ENCODE results near the gene CNTNAP5.

The CNTNAP5 gene

DNA sequence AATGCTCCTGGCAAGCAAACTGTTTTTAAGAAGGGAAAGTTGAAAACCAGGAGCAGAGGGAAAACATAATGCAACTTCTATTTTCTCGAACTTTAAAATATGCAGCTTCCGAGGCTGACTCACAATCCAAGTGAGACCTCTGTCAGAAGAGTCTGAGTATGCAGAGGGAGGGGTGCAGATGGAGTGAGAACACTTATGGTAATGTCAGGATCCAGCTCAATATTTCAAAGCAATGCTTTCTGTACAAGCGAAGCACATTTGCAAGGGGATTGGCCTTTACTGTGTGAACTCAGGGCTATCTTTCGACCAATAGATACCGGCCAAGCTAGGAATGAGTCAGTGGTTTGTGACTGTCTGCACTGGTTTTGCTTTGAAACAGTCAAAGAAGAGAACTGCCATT lies 242.7 kb downstream of the CNTNAP5 start:
- DNase-seq (ENCODE audit: low spot score): peak; percentile 16

DNA sequence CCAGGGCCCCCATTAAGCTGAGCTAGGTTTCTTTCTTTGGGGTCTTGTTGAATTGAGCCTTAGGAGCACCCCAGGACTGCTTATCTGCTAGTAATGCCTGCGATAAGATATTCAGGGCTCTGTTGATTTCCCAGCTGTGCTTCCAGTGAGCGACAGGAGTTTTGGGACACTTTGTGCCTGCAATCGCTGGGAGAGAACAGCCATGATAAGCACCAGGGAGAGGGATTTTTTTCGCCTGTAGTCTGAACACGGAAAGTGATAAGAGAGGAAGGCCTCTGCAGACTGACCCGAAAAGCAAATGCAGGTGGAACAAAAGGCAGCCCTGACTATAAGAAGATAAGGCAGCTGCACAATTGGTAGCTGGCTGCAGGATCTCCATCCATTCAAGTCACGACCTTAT lies 244.3 kb downstream of the CNTNAP5 start:
- no peak for DNase-seq (ENCODE audit: low spot score)

DNA sequence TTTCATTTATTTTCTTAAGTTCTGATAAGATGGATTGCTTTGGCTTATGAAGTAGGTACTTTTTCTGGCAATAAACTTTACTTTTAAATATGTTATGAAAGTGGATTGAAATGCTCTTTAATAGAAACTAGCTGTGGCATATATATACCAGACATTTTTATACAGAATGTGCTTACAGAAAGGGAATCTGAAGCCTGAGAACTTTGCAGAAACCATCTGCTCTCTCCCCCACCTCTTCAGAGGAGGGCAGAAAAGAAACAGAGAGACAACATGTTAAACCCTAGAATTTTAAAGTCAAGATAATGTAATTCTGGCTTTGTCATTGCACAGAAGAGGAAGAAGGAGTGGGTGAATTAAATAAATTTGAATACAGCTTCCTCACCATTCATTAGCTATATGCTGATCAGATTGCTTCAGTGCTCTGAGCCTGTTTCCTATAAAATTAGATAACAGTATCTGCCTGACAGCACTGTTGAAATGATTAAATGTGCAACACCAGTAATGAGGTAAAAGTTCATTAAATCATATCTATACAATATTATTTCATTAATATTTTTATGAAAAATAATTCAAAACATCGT lies 247.3 kb downstream of the CNTNAP5 start:
- DNase-seq (ENCODE audit: low spot score): no peak

DNA sequence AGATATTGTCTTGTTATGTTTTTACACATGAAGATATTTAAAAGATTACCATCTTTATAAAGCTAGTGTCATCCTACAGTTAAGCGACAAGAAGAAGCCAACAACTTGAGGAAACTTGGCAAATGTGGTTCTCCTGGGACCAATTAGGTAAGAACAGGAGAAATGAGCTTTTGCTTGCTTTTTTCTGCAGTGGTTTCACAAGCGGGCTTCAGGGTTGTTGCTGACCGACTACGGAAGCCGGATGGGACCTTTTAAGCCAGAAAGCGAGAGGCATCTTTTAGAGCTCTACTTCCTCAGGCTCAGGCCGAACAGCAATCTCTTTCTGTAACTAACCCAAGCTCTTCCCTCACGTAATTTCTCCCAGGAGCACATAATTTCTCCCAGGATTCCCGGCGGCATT lies 256.5 kb downstream of the CNTNAP5 start:
- DNase-seq (ENCODE audit: low spot score): no peak

DNA sequence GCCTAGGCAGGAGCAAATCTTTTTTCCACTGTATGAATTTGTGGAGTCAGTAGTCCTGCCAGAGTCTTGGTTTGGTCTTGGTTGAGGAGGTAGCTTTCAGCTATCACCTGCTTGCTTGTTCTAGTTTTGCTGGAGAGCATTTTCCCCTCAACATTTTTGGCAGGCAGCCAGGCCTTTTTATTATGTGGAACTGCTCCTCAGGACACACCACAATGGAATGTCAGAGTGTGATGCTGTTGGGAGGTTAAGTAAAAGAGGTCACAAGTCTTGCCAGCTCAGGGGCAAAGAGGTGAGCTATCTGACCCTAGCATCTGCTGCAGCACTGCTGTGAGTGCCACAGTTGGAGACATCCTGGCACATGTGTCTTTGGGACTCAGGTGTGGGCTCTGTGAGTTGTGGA lies 258.0 kb downstream of the CNTNAP5 start:
- DNase-seq (ENCODE audit: low spot score): no peak

DNA sequence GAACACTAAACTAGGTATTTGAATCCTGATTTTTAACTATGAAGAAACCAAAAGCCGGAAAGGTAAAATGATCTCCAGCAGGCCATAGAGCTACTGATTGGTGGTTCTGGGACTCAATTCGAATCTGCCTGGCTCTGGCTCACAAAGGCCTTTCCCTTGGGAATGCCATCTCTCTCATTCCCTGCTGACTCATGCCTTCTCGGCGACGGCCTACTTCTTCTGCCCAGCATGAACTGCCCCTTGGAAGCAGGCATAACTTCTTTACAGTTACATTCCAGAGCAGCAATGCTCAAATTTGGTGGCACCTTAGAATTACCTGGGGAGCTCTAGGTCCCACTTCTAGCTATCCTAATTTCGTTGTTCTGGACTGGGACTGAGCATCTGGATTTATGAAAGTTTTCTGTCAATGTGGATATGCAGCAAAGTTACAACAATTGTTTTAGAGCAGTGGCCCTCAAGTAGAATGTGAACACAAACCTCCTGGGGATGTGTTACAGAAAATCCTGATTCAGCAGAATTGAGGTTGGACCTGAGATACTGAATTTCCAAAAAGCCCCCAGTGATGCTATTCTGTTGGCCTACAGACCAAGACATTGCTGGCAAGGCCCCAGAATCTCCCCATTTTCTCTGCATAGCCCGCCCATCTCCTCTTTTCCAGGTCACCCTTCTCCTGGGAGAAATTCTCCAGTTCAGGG lies 261.1 kb downstream of the CNTNAP5 start:
- no peak for DNase-seq (ENCODE audit: low spot score)

DNA sequence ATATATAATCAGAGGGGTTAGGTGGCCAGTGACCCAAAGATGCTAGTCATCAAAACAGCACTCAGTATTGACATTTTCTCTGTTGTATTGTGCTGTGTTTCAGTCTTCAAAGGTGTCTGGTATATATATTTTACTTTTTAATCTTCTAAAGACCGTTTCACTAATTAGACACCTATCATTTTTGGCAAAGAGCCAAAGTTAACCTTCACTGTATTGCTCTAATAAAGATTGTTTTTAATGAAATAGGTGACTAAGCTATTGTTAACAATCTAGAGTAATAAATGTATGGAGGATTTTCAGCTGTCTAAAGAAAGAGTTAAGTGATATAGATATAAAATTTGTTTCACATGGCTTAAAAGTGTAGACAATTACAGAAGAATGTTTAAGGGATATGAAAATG lies 264.0 kb downstream of the CNTNAP5 start:
- DNase-seq (ENCODE audit: low spot score): no peak

DNA sequence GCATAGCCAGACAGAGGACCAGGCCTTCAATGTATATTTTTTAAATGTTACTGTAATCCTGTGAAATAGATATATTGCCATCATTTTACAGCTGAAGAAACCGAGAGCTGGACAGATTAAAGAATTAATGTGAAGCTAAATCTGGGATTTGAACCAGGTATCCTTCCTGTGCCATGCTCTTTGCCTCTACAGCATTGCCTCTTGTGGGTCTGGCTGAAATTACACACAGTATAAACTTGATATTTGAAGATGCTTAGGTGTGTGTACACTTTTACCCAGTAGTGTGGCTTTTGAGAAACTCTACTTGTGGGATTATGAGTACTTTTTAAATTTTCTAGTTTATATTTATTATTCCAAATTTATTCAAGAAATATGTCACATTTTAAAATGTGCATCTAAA lies 264.5 kb downstream of the CNTNAP5 start:
- no peak for DNase-seq (ENCODE audit: low spot score)

DNA sequence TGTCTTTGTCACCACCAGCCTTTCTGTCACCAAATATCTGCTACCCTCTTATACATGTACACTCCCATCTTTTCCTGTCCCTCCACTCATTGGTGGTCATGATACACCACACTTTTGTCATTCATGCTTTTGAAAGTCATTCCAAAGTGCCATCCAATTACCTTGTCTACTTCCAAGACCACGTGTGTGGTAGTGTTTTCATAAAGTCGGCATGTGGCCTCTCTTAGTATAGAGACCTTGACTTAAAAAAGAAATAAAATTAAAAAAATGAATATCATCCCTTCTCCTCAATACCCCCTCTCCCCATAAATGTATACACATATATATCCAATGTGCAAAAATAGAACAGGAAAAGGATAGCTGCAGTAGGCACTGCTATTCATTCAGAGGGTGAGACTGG lies 271.4 kb downstream of the CNTNAP5 start:
- no peak for DNase-seq (ENCODE audit: low spot score)

DNA sequence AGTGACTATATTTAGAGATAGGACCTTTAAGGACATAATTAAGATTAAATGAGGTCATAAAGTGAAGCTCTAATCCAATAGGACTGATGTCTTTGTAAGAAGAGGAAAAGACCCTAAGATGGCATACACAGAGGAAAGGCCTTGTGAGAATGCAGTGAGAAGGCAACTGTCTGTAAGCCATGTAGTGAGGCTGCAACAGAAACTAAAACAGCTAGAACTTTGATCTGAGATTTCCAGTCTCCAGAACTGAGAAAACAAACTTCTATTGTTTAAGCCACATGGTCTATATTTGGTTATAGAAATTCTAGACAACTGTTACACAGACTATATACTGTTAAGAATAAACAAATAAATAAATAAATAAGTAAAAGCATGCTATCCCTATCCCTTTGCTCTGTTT lies 276.8 kb downstream of the CNTNAP5 start:
- DNase-seq (ENCODE audit: low spot score): no peak

DNA sequence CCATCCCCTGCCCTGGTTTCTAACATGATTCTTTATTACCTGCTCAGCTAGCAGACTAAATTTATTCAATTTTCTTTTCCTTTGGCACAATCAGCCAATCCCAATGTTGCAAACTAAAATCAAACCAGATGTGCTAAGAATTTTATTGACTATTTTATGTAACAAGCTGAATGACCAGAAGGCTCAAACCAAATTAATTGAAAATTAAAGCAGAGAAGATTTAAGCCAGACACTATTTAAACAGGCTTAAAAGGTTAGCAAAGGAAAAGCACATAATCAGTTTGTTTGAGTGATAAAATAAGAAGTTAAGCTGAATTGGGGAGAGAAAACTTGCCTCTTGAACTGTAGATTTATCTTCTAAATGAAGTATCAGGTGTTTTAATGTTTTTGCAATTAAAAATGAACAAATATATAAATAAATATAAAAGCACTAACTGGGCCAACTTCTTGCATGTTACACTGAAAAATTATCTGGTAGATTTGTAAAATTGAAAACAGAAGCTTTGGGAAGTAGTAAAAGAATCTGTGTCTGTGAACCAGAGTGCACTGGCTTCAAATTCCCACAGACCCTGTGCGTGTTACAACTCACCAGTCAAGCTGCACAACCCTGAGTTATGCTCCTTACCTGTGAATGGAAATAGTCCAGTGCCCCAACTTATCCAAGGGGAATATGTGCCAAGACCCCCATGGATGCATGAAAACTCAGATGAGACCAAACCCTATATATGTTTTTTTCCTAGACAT lies 283.4 kb downstream of the CNTNAP5 start:
- DNase-seq (ENCODE audit: low spot score): no peak

DNA sequence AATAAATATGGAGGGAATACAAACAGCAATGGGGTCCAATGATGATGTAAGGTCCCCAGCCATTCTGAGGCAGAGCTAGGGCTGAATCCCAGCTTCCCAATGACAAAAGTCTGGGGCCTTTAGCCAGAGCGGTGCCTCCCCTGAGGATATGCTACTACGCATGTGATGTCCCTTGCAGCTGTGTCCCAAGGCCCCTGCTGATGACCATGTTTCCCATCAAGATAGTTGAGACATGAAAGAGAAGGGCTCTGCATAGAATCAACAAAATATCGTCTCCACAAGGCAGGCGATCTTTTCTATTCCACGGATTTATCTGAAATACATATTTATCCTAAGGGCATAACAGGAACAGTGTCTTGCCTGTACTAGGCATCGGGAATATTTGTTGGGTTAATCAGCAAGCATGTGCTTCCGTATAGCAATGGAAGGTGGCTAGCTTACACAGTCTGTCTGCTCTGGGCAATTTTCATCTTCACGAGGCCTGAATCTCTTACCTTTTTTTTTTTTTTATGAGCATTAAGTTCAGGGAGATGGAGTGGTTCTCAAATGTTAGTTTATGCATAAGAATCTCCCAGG lies 284.6 kb downstream of the CNTNAP5 start:
- no peak for DNase-seq (ENCODE audit: low spot score)

DNA sequence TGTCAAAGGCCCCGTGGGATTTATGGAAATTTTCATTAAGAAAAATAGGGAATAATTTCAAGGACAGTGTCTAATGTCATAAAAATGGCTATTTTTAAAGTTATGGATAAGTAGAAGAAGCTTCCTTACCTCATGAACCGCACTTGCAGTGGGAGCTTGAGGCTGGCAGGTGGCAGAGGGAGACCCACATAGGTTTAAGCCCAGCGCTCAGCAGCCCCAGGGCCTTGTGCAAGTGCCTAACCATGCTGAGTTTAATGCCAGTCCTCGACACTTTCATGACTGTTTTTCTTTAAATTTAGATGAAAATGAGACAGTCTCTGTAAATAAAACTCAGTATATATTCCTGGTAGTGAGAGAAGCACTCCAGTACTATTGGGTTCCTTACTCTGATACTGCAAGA lies 285.6 kb downstream of the CNTNAP5 start:
- DNase-seq (ENCODE audit: low spot score): no peak

DNA sequence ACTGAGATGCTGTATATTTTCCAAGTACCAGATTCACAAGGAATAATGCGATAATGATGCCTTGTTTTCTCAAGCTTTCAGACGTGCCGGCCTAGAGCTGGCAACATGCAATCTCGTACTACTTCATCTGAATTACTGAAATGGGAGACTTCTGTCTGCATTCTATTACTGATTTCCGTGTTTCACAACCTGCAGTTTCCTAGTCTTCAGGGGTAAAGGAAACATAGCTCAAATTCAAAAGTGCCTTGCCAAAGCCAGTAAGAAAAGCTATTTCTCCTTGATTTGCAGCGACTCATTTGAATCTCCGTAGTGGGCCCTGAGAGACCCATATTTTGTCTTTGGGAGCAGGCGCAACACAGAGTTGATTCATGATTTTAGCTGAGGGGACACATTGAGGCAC lies 289.0 kb downstream of the CNTNAP5 start:
- no peak for DNase-seq (ENCODE audit: low spot score)

DNA sequence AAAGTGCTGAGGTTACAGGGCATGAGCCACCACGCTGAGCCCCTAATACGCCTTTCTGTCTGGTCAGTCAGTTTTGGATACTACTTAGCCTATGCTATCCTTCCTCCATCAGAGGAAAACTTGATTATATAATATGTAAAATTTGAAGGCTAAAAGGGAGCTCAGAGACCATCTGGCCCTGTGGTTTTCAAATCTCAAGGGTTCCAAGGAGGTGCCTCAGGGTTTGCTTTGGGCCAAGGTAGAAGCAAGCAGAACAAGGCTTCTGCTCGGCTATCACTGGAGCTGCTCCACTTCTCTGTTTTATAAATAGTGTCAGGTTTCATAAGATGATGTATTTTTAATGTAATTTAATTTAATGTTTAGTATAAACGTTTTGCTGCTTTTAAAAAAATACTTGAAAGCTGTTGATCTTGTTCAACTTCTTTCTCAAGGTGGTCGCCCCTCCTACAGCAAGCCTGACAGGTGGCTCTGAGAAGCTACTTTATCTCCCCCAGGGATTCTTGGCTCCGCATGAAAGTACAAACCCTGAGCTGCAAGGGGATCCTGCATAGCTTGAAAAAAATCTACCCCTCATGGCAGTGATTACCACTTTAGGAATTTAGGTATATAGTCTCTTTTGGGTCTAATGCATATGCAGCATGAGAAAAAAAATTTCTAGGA lies 290.3 kb downstream of the CNTNAP5 start:
- DNase-seq (ENCODE audit: low spot score): no peak

DNA sequence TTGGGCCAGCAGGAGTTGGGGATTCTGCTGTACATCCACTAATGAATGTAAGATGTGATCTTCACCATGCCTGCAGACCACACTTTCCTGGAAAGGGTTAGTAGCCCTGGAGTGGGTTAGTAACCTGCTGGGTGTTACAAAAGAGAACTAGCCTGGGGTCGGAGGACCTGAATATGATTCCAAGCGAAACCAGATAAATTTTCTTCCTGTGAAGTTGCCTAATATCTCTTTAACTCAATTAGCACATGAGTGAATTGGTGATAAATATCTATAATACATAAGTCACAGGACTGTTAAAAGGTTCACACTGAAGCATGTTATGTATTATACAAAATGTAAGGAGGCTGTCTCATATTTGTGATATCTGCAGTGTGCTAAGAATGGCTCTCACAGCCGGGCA lies 291.0 kb downstream of the CNTNAP5 start:
- DNase-seq (ENCODE audit: low spot score): no peak

DNA sequence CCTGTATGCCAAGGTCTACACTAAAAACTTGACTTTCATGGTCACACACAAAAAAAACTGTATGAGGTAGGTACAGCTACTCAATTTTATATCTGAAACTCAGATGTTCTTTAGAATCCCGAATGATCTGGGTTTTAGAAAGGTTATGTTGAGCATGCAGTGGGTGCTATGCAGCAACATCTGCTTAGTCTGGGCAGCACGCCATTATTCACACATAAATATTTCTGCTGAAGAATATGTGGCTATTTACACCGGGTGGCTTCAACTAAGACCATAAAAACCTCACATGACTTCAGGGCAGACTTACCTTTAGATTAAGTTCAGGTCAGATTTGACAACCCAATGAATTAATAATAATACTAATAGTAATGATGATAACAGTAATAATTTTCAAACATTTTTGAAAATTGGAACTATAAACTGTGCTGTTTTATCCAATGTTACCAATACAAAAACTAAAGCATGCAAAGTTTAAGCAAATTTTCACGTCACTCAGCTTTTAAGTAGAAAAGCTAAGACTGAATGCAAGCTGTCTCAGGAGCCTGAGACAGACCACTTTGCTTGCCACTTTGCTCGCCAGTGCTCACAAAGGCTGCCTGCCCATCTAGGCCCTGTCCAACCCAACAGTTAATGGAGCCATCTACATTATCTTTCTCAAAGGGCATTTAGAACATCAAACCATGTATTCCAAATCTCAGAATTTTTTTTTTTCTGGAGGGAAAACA lies 292.0 kb downstream of the CNTNAP5 start:
- no peak for DNase-seq (ENCODE audit: low spot score)

DNA sequence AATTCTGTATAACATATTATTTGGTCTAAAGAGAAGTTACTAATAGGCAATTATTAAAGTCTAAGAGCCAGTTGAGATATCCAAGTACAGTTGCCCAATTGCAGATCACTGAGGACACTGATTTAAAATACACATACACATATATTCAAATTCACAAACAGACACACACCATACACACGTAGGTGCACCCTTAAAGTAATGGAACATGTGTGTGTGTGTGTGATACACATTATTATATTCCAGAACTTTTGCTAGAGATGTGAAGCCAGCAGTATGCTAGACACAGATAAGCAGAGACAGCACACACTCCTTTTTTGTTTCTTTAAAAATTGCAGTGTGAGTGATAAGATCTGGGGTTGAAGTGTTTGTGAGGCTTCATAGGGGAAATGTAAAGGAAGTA lies 292.5 kb downstream of the CNTNAP5 start:
- DNase-seq (ENCODE audit: low spot score): no peak

DNA sequence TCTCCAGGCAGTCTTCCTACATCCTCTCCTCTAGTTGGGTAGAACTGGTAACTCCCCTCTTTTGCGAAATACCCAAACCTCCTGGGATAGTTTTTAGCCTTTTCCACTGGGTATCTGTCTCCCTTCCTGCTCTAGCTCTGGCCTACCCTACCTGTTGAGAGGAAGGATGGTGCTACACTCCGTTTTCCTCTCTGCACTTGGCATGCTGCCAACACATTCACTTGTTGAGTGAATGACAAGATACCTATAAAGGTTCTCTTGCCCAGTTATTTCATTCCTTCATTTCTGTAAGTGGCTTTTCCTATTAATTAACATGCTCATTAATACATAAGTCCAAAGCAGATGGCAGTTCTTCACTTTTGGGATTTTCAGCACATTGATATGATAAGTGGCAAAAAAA lies 293.8 kb downstream of the CNTNAP5 start:
- no peak for DNase-seq (ENCODE audit: low spot score)

DNA sequence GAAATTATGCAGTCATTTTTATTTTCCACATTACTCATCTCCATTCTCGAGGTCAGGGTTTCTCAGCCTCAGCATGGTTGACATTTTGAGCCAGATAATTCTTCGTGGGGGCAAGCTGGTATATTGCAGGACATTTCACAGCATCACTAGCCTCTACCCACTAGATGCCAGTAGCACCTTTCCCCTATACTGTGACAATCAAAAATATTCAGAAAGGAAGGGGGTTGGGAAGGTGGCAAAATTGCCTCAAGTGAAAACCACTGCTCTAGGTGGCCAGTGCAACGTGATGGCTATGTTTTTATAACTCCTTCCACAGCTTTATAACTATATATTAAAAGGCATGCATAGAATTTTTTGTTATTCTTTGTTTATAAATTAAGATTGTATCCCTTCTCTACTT lies 294.5 kb downstream of the CNTNAP5 start:
- no peak for DNase-seq (ENCODE audit: low spot score)

DNA sequence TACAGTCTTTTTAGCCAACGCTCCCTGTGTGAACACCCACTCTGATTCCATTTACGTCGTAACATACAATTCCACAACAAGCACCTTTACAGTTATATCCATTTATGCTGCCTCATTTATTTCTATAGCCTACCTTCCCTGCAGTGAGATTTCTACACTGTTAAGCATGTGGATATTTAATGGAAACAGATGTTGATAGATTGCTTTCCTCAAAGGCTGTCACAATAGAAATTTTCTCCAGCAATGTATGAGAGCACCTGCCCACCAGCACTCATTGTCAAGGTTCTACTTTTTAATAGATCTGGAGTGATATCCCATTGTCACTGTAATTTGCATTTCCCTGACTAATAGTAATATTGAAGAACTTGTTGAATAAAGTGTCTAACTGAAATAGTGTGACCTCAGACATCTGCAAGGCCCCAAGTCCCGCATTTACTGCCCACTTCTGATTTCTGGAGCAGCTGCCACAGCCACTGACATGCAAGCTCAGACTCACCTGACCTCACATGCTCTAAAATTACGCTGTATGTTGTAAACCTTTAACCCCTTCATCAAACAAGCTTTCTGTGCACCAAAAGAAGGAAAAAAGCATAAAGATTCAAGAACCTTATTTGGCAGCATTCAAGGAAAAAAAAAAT lies 295.1 kb downstream of the CNTNAP5 start:
- DNase-seq (ENCODE audit: low spot score): no peak

Data from Ammon's horn (tissue), 1 donor.